Upper lobe of right lung (tissue), 1 donor: ENCODE measurements around the gene SLC2A3. TPM values are rescaled to one million over a fixed set of nuclear protein-coding genes. Genes with fewer than 3 reads are reported as not detected.

Source experiments
- ATAC-seq: fragments of 200-7000 bp; cut with Tn5 transposase; one replicate; pipeline ENCODE4 v1.9.1; 2020; ENCODE audit warnings: mild to moderate bottlenecking, moderate library complexity
- DNase-seq: peaks from one replicate; pipeline ENCODE4 v3.0.0-alpha.2; 2020
- H3K27ac ChIP-seq: fragments of 200-600 bp; one replicate; pipeline ENCODE4 v1.8.0; 2022
- H3K27me3 ChIP-seq: fragments of 200-600 bp; one replicate; pipeline ENCODE4 v1.8.0; 2022; ENCODE audit warnings: mild to moderate bottlenecking
- H3K36me3 ChIP-seq: fragments of 200-600 bp; one replicate; pipeline ENCODE4 v1.8.0; 2022
- H3K4me1 ChIP-seq: fragments of 200-600 bp; one replicate; pipeline ENCODE4 v1.8.0; 2022
- H3K4me3 ChIP-seq: fragments of 200-600 bp; one replicate; pipeline ENCODE4 v1.8.0; 2022; ENCODE audit warnings: mild to moderate bottlenecking
- H3K9me3 ChIP-seq: fragments of 200-600 bp; one replicate; pipeline ENCODE4 v1.8.0; 2022
- CTCF ChIP-seq: fragments of 200-600 bp; IDR thresholded peaks from one replicate; pipeline ENCODE4 v1.8.0; 2022; ENCODE audit warnings: antibody characterized with exemption
- intact Hi-C: fragments of 100-400 bp; cut with DNase I; formaldehyde crosslinking; loops from one replicate; pipeline ENCODE4 v1.11.0; 2022
- total RNA-seq: library from RNA; stranded (reverse); fragmentation: NEBNext Ultra II Directional; extraction: Animal tissue kit (Norgen Biotek cat#: 25700); gene quantifications from one replicate; pipeline ENCODE4 v1.2.1, GENCODE V29; 2021
- donor health status: DM: no; HTN: yes; CAD: no; lungs with severe emphysema.

SLC2A3 gene
- total RNA-seq, 1 donor from 2014 or later, result 153 TPM

- Histone ChIP-seq H3K9me3 (no peaks in the 10 kb centered on the region), H3K27me3 (peaks cover 24% of the 10 kb centered on the region), H3K4me3 (no peak within 1 kb of the TSS), H3K4me1 (peaks cover 4% of the 10 kb centered on the region), H3K36me3 (no peaks in the 10 kb centered on the region), H3K27ac (no peak within 1 kb of the TSS)
- ATAC-seq (peak; percentile 31), DNase-seq (no peak)
- TF ChIP-seq CTCF, result no peak
- intact Hi-C loops, result no loop called here
Measured at GRCh38 chr12:7872566-7873319, 63.2 kb downstream of the SLC2A3 start, which contains the start of gene SLC2A14. TSS of gene SLC2A14 (minus strand) at chr12:7872915. CDS start at chr12:7869880, 3,035 bp downstream.

GRCh38 chr12:7870335-7870734 lies 65.7 kb downstream of the SLC2A3 start:
- Histone ChIP-seq H3K27me3 (peaks cover 24% of the 10 kb centered on the region), H3K4me1 (peaks cover 4% of the 10 kb centered on the region), H3K27ac (no peak overlapping the region), H3K4me3 (no peak overlapping the region), H3K9me3 (no peaks in the 10 kb centered on the region), H3K36me3 (no peaks in the 10 kb centered on the region)
- DNase-seq (no peak), ATAC-seq (no peak)
- no peak for TF ChIP-seq CTCF
- intact Hi-C loops, result no loop called here

Other genes with a start within 250 kb of the SLC2A3 start
- 0.32 TPM for gene GDF3, start 240.4 kb downstream of the SLC2A3 start, total RNA-seq
- not detected for gene DPPA3, start 224.8 kb downstream of the SLC2A3 start, total RNA-seq
- gene CLEC4C, start 188.8 kb downstream of the SLC2A3 start, total RNA-seq, result not detected
- gene NANOGNB, start 171.0 kb downstream of the SLC2A3 start, total RNA-seq, result not detected
- not detected for gene NANOG, start 146.8 kb downstream of the SLC2A3 start, total RNA-seq
- gene SLC2A14, start 63.3 kb downstream of the SLC2A3 start, total RNA-seq, result not detected
- 20.3 TPM for gene FOXJ2, start 96.5 kb upstream of the SLC2A3 start, total RNA-seq
- 45.0 TPM for gene C3AR1, start 130.2 kb upstream of the SLC2A3 start, total RNA-seq
- 36.7 TPM for gene NECAP1, start 146.1 kb upstream of the SLC2A3 start, total RNA-seq
- gene CLEC4A, start 187.4 kb upstream of the SLC2A3 start, total RNA-seq, result 8.3 TPM
- gene ZNF705A, start 220.8 kb upstream of the SLC2A3 start, total RNA-seq, result not detected